ENCODE data around the gene LEF1. TPM values are rescaled to one million over a fixed set of nuclear protein-coding genes. Genes with fewer than 3 reads are reported as not detected.

Gene LEF1
- total and polyA plus RNA-seq, 9 of the 15 experiments (the other 6 are each of a cell fraction or from before 2014, with no cell fraction given): 15.1 to 81.1 (median 29.7) TPM

DNA sequence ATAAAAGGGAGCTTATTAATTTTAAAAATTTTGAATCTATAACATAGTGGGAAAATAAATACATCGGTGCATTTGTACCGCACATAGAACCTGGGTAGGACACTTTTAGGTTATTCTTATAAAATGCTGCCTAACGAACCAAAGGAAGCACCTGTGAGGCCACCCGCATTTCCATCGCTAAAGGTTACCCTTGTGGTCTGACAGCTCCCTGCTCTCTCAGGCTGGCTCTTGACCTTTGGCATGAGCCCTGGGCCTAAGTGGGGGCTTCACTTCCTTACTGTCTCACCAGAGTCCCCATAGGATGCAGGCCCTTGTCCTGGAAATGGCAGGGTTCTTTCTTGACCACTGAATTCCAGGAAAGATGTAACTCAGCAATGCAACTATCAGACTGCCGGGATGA lies 133.0 kb downstream of the LEF1 start:
- H3K36me3 ChIP-seq (ENCODE audit: control insufficient read depth, insufficient read depth, low read length): peaks cover 15% of the 10 kb centered on the region; the same call in 2 of the 3 replicates
- intact Hi-C loops (cut with micrococcal nuclease): loop anchor here (10.0 kb wide), 1 partner anchor 1369 kb away; no protein-coding TSS in a partner anchor
- ATAC-seq: no peak
- no peak overlapping the region for H3K4me2 ChIP-seq (ENCODE audit: insufficient read depth, low read length)
- H3K27me3 ChIP-seq (ENCODE audit: control insufficient read depth in 2 of 2, insufficient read depth in 2 of 2, low read length in 2 of 2): no peaks in the 10 kb centered on the region
- no peak for FAIRE-seq
- H3K79me2 ChIP-seq (ENCODE audit: control insufficient read depth, insufficient read depth, low read length): no peaks in the 10 kb centered on the region
- H3K9ac ChIP-seq (ENCODE audit: insufficient read depth in 1 of 2, low read depth in 2 of 2, low read length in 2 of 2): no peak overlapping the region
- H3K27ac ChIP-seq (ENCODE audit: extremely low read depth, low read depth, low read length): no peak overlapping the region
- no peaks in the 10 kb centered on the region for H3K9me1 ChIP-seq (ENCODE audit: control insufficient read depth, insufficient read depth, low read length)
- DNase-seq (ENCODE audit: extremely low read depth in 1 of 4, low spot score in 3 of 4): no peak
- 81% methylated on average over 6 of the region's 6 CpGs for WGBS (ENCODE audit: insufficient coverage, low coverage, missing lambda C conversion rate)
- H2AFZ ChIP-seq (ENCODE audit: low read depth, low read length): no peak overlapping the region
- TF ChIP-seq, protein P1, sequence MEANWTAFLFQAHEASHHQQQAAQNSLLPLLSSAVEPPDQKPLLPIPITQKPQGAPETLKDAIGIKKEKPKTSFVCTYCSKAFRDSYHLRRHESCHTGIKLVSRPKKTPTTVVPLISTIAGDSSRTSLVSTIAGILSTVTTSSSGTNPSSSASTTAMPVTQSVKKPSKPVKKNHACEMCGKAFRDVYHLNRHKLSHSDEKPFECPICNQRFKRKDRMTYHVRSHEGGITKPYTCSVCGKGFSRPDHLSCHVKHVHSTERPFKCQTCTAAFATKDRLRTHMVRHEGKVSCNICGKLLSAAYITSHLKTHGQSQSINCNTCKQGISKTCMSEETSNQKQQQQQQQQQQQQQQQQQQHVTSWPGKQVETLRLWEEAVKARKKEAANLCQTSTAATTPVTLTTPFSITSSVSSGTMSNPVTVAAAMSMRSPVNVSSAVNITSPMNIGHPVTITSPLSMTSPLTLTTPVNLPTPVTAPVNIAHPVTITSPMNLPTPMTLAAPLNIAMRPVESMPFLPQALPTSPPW (CRISPR knock-in tag; IDR thresholded peaks at IDR 0.05): no peak
- no peak for TF ChIP-seq ZKSCAN3 (CRISPR knock-in tag; IDR thresholded peaks at IDR 0.05)
- no peak for TF ChIP-seq ZNF696 (CRISPR knock-in tag; conservative IDR thresholded peaks at IDR 0.05)
- TF ChIP-seq FOXK2 (conservative IDR thresholded peaks at IDR 0.05 in 1 of 2, IDR thresholded peaks at IDR 0.05 in 1 of 2; ENCODE audit: low read depth in 2 of 2): no peak
- no peak for TF ChIP-seq FIP1L1 (IDR thresholded peaks at IDR 0.05; ENCODE audit: low read depth, low read length, poor library complexity, severe bottlenecking)
- TF ChIP-seq PHF20 (IDR thresholded peaks at IDR 0.05; ENCODE audit: partially characterized antibody): no peak
- TF ChIP-seq EHMT2 (IDR thresholded peaks at IDR 0.05): no peak
- TF ChIP-seq KLF6 (CRISPR knock-in tag; IDR thresholded peaks at IDR 0.05; ENCODE audit: borderline replicate concordance): no peak
- TF ChIP-seq ZFP30 (CRISPR knock-in tag; IDR thresholded peaks at IDR 0.05; ENCODE audit: borderline replicate concordance): no peak
- TF ChIP-seq TEAD2 (tag; IDR thresholded peaks at IDR 0.05): no peak
- no peak for TF ChIP-seq ARHGAP35 (IDR thresholded peaks at IDR 0.05; ENCODE audit: partially characterized antibody)
- TF ChIP-seq PRMT5 (CRISPR knock-in tag; IDR thresholded peaks at IDR 0.05): no peak
- TF ChIP-seq CEBPG (CRISPR knock-in tag; IDR thresholded peaks at IDR 0.05): no peak
- no peak for TF ChIP-seq CEBPG (tag; conservative IDR thresholded peaks at IDR 0.05 in 1 of 2, IDR thresholded peaks at IDR 0.05 in 1 of 2)
- no peak for TF ChIP-seq SNIP1 (IDR thresholded peaks at IDR 0.05; ENCODE audit: low read depth)
- TF ChIP-seq, protein P2, sequence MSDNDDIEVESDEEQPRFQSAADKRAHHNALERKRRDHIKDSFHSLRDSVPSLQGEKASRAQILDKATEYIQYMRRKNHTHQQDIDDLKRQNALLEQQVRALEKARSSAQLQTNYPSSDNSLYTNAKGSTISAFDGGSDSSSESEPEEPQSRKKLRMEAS (CRISPR knock-in tag; IDR thresholded peaks at IDR 0.05): no peak
- BruUV-seq (replicated peaks): no TSS peak
- H3K9me3 ChIP-seq (replicated peaks; ENCODE audit: control insufficient read depth, insufficient read depth, low read depth, low read length): no peaks in the 10 kb centered on the region
- H3K4me1 ChIP-seq (replicated peaks in 1 of 2; ENCODE audit: control insufficient read depth in 2 of 2, insufficient read depth in 2 of 2, low read length in 2 of 2): no peaks in the 10 kb centered on the region
- no peaks in the 10 kb centered on the region for H4K20me1 ChIP-seq (replicated peaks; ENCODE audit: control insufficient read depth, insufficient read depth, low read length)
- no peak overlapping the region for H3K4me3 ChIP-seq
- POLR2A ChIA-PET: interaction anchor here (1.3 to 1.5 kb wide), 2 partner anchors 10 to 11 kb away, joined by 3 read pairs; no protein-coding TSS in a partner anchor
- in situ Hi-C loops (cut with MboI): no loop called here
- CTCF ChIA-PET (ENCODE audit: low intra/inter-chr PET ratio): no interaction called here

All from K562 (cell line).